ENCODE measurements around the gene HKDC1. TPM values are rescaled to one million over a fixed set of nuclear protein-coding genes. Genes with fewer than 3 reads are reported as not detected.
A peak's percentile ranks its signal among the peaks of the same experiment; 100 is the strongest.
"Not testable (repeated sequence)": the region's sequence is repeated elsewhere in the genome, so short reads cannot be mapped to it uniquely, and the experiment has no call there.

Gene HKDC1
- total RNA-seq, 1 donor from 2014 or later: not detected

GRCh38 chr10:69306421-69306820 lies 86.3 kb downstream of the HKDC1 start:
- DNase-seq: no peak
- intact Hi-C loops (cut with DNase I): no loop called here
- no peak for ATAC-seq (ENCODE audit: poor library complexity)

GRCh38 chr10:69307434-69307833 lies 87.3 kb downstream of the HKDC1 start:
- ATAC-seq (ENCODE audit: poor library complexity) (no peak), DNase-seq (no peak)
- intact Hi-C loops (cut with DNase I): no loop called here

DNA sequence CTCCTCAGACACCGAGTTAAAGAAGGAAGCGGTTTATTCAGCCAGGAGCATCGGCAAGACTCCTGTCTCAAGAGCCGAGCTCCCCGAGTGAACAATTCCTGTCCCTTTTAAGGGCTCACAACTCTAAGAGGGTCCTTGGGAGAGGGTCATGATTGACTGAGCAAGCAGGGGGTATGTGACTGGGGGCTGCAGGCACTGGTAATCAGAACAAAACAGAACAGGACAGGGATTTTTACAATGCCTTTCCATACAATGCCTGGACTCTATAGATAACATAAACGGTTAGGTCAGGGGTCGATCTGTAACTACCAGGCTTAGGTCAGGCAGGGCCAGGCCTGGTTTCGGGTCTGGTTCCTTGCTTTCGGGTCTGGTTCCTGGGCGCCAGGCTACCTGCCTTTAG lies 88.2 kb downstream of the HKDC1 start:
- DNase-seq; intact Hi-C loops (cut with DNase I): not testable (repeated sequence)

DNA sequence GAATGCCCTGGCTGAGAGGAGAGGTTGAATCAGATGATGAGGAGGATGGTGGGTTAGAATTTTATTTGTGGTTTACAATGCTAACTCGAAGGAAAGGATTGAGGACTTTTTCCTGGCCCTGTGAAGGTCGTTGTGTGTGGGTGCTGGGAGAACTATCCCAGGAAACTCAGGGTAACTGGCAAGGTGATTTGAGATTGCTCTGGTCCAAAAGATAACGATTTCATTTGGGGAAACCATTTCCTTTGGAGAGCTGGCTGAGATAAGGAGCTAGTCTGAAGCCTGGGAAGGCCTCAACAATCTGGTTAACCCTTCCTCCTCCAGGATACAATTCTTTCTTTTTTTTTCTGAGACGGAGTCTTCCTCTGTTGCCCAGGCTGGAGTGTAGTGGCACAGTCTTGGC lies 91.2 kb downstream of the HKDC1 start:
- DNase-seq (no peak), ATAC-seq (ENCODE audit: poor library complexity) (peak; percentile 38)
- intact Hi-C loops (cut with DNase I): no loop called here

More for the DNA sequence above, 88.2 kb downstream of the HKDC1 start:
- ATAC-seq (ENCODE audit: poor library complexity): not testable (repeated sequence)

GRCh38 chr10:69312528-69312927 lies 92.4 kb downstream of the HKDC1 start:
- DNase-seq: no peak
- ATAC-seq (ENCODE audit: poor library complexity): no peak
- intact Hi-C loops (cut with DNase I): no loop called here

GRCh38 chr10:69315100-69315542 lies 95.0 kb downstream of the HKDC1 start:
- ATAC-seq (ENCODE audit: poor library complexity): no peak
- no peak for DNase-seq
- intact Hi-C loops (cut with DNase I): loop anchor here (5.0 kb wide), 1 partner anchor 77 kb away; no protein-coding TSS in a partner anchor

DNA sequence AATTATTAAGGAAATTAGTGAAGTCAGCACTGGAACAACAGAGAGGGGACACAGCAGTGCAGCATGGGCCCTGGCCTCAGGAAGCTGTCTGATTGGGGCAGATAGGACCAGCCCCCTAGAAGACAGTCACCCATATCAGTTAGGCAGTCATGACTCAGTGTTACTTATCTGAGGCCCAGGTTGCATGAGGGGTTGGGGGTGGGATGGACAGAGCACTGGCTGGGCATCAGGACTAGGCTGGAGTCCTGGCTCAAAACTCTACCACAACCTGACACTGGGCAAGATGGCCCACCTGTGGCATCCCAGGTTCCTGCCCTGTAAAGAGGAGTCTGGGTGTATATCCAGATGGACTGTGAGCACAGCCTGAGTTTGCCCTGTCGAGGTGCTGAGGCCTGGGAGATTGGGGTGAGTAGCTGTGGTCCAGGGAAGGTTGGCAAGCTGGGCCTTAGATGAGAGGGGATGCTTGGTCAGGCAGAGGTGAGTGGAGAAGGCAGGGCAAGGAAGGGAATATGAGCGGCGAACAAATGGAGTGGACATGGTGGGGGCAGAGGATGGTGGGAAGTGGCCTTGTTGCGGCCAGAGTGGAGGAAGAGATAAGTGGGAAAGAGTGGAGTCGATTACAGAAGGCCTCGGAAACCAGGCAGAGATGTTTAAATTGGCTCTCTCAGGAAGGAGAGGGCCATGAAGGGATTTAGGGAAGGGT lies 95.6 kb downstream of the HKDC1 start:
- ATAC-seq (ENCODE audit: poor library complexity): no peak
- intact Hi-C loops (cut with DNase I): loop anchor here (5.0 kb wide), 1 partner anchor 77 kb away; no protein-coding TSS in a partner anchor
- no peak for DNase-seq

GRCh38 chr10:69316313-69317059 lies 96.4 kb downstream of the HKDC1 start:
- no peak for ATAC-seq (ENCODE audit: poor library complexity)
- no peak for DNase-seq
- intact Hi-C loops (cut with DNase I): loop anchor here (5.0 kb wide), 1 partner anchor 76 kb away; no protein-coding TSS in a partner anchor

Other genes starting within 250 kb of the HKDC1 start
- gene KIFBP, start 231.5 kb upstream of the HKDC1 start, total RNA-seq: 46.0 TPM
- 37.5 TPM for gene SRGN, start 132.2 kb upstream of the HKDC1 start, total RNA-seq
- 34.8 TPM for gene VPS26A, start 96.2 kb upstream of the HKDC1 start, total RNA-seq
- gene SUPV3L1, start 40.1 kb upstream of the HKDC1 start, total RNA-seq: 36.4 TPM
- 168 TPM for gene HK1, start 58.2 kb downstream of the HKDC1 start, total RNA-seq
- gene TACR2, start 196.6 kb downstream of the HKDC1 start, total RNA-seq: 0.24 TPM
- gene TSPAN15, start 231.1 kb downstream of the HKDC1 start, total RNA-seq: 9.5 TPM